Caco-2 (cell line): ENCODE results near the gene ZNF787. TPM values are rescaled to one million over a fixed set of nuclear protein-coding genes. Genes with fewer than 3 reads are reported as not detected.

Source experiments
- BruUV-seq: library from RNA; stranded (reverse); fragments of 400-500 nt; replicated peaks from 2 replicates; lab custom pipeline; 2021; lab: Mats Ljungman, UMichigan
- CTCF ChIA-PET: fragments of 300-600 bp; sonication (Branson Sonifier 250); formaldehyde crosslinking; loops from one replicate; lab custom pipeline; 2022; ENCODE audit warnings: antibody characterized with exemption; lab: Charles Lee
- POLR2A ChIA-PET: fragments of 300-600 bp; sonication (Branson Sonifier 250); formaldehyde crosslinking; loops from one replicate; lab custom pipeline; 2022; ENCODE audit warnings: antibody characterized with exemption; lab: Charles Lee
- DNase-seq, 2 experiments: peaks; one replicate each; pipeline versions ENCODE4 v3.0.0 to v3.0.0-alpha.2; 2020 to 2022
- H3K27me3 ChIP-seq: replicated peaks from 2 replicates; pipeline ENCODE4 v1.6.0; 2011; ENCODE audit warnings: low read length; ENCODE audit not compliant: control insufficient read depth, insufficient read depth
- H3K36me3 ChIP-seq: 2 replicates; pipeline ENCODE4 v1.5.1; 2011; ENCODE audit warnings: low read length; ENCODE audit not compliant: control insufficient read depth, insufficient read depth
- H3K4me1 ChIP-seq: fragments of 250-450 bp; sonication (Bioruptor Pico); 2 replicates; pipeline ENCODE4 v1.5.1; 2020; ENCODE audit warnings: mild to moderate bottlenecking
- H3K4me3 ChIP-seq: 2 replicates; pipeline ENCODE4 v1.5.1; 2011; ENCODE audit warnings: low read depth, mild to moderate bottlenecking, control low read depth, low read length
- H3K9me3 ChIP-seq: fragments of 250-450 bp; sonication (Bioruptor Pico); 2 replicates; pipeline ENCODE4 v1.5.1; 2020; ENCODE audit warnings: mild to moderate bottlenecking, moderate library complexity
- H3K27ac Mint-ChIP-seq: one replicate; pipeline ENCODE4 v1.8.0; 2022; ENCODE audit warnings: mixed read lengths; ENCODE audit not compliant: unreplicated experiment
- H3K27me3 Mint-ChIP-seq: one replicate; pipeline ENCODE4 v1.8.0; 2022; ENCODE audit warnings: mixed read lengths; ENCODE audit not compliant: insufficient read depth, unreplicated experiment
- H3K36me3 Mint-ChIP-seq: one replicate; pipeline ENCODE4 v1.8.0; 2022; ENCODE audit warnings: mild to moderate bottlenecking, mixed read lengths; ENCODE audit not compliant: insufficient read depth, unreplicated experiment
- H3K4me1 Mint-ChIP-seq: one replicate; pipeline ENCODE4 v1.8.0; 2022; ENCODE audit warnings: low read depth, mixed read lengths; ENCODE audit not compliant: unreplicated experiment
- H3K4me3 Mint-ChIP-seq: one replicate; pipeline ENCODE4 v1.8.0; 2022; ENCODE audit warnings: mild to moderate bottlenecking, moderate library complexity, mixed read lengths; ENCODE audit not compliant: unreplicated experiment
- H3K9me3 Mint-ChIP-seq: one replicate; pipeline ENCODE4 v1.8.0; 2022; ENCODE audit warnings: mixed read lengths; ENCODE audit not compliant: unreplicated experiment
- intact Hi-C: fragments of 100-400 bp; cut with micrococcal nuclease; formaldehyde crosslinking; loops from one replicate; pipeline ENCODE4 v1.10.0; 2022; ENCODE audit not compliant: unreplicated experiment
- total RNA-seq: library from RNA; stranded (reverse); gene quantifications from 2 replicates; pipeline ENCODE4 v1.2.3, GENCODE V29; 2022
- TF ChIP-seq, protein P1 (sequence below), 2 experiments: fragments of 200-600 bp in 1 of 2; IDR thresholded peaks; 1 replicate in 1 of 2; 2 replicates in 1 of 2; pipeline versions ENCODE4 v1.5.1 to v1.8.0; 2011 to 2022; ENCODE audit warnings: antibody characterized with exemption in 1 of 2, control low read depth in 1 of 2, inconsistent platforms in 1 of 2, low read depth in 1 of 2, low read length in 1 of 2, mild to moderate bottlenecking in 1 of 2, moderate library complexity in 1 of 2; ENCODE audit not compliant: insufficient read depth in 1 of 2, severe bottlenecking in 1 of 2, unreplicated experiment in 1 of 2

The ZNF787 gene
- total RNA-seq, 1 experiment from 2014 or later: 60.0 TPM

DNA sequence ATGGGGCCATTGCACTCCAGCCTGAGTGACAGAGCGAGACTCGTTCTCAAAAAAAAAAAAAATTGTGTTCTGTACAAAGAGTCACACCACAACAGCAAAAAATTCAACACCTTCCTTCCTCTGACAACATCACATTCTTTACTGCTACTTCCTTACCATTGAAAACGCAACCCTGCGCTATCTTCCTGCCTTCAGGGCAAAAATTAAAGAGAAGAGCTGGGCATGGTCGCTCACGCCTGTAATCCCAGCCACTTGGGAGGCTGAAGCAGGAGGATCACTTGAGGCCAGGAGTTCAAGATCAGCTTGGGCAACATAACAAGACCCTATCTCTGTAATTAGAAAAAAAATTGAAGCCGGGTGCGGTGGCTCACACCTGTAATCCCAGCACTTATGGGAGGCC is 10.6 kb upstream of the ZNF787 start:
- BruUV-seq: no TSS peak
- no peak for DNase-seq
- Mint-ChIP-seq H3K9me3 (peaks cover 6% of the 10 kb centered on the region), H3K4me1 (peaks cover 22% of the 10 kb centered on the region), H3K27me3 (no peaks in the 10 kb centered on the region), H3K36me3 (no peaks in the 10 kb centered on the region), H3K27ac (peak overlapping the region; percentile 88), H3K4me3 (no peak overlapping the region)
- Histone ChIP-seq H3K36me3 (no peaks in the 10 kb centered on the region), H3K4me3 (no peak overlapping the region), H3K27me3 (no peaks in the 10 kb centered on the region), H3K4me1 (peaks cover 18% of the 10 kb centered on the region), H3K9me3 (no peaks in the 10 kb centered on the region)
- ChIA-PET CTCF (no interaction called here), POLR2A (interaction anchor here (0.6 kb wide), 1 partner anchor 1719 kb away, joined by 6 read pairs; no protein-coding TSS in a partner anchor)
- TF ChIP-seq, protein P1, sequence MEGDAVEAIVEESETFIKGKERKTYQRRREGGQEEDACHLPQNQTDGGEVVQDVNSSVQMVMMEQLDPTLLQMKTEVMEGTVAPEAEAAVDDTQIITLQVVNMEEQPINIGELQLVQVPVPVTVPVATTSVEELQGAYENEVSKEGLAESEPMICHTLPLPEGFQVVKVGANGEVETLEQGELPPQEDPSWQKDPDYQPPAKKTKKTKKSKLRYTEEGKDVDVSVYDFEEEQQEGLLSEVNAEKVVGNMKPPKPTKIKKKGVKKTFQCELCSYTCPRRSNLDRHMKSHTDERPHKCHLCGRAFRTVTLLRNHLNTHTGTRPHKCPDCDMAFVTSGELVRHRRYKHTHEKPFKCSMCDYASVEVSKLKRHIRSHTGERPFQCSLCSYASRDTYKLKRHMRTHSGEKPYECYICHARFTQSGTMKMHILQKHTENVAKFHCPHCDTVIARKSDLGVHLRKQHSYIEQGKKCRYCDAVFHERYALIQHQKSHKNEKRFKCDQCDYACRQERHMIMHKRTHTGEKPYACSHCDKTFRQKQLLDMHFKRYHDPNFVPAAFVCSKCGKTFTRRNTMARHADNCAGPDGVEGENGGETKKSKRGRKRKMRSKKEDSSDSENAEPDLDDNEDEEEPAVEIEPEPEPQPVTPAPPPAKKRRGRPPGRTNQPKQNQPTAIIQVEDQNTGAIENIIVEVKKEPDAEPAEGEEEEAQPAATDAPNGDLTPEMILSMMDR (IDR thresholded peaks at IDR 0.05; ENCODE audit: insufficient read depth in 1 of 2, low read depth in 1 of 2, low read length in 1 of 2, severe bottlenecking in 1 of 2, unreplicated experiment in 1 of 2): no peak
- intact Hi-C loops: loop anchor here (1.0 kb wide), 1 partner anchor 9 kb away; no protein-coding TSS in a partner anchor

DNA sequence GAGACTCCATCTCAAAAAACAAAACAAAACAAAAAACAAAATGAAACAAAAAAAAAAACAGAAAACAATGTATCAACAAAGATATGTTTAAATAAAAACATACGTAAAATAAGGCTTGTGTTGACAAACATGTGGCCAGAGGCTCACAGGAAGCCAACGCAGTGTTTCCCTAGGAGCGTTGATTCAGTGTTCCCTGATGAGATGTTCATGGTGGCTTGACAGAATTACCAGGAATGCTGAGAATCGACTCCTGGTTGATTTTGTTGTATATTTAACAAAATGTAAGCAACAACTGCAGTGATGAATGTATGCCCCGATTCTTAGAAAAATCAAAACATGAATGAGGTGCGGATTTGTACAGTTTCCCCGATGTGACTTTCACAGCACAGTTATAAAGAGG is 8.9 kb upstream of the ZNF787 start:
- Histone ChIP-seq H3K4me1 (peaks cover 18% of the 10 kb centered on the region), H3K36me3 (no peaks in the 10 kb centered on the region), H3K4me3 (no peak overlapping the region), H3K27me3 (no peaks in the 10 kb centered on the region), H3K9me3 (no peaks in the 10 kb centered on the region)
- ChIA-PET POLR2A (interaction anchor here (0.7 kb wide), 1 partner anchor 20 kb away, joined by 3 read pairs; no protein-coding TSS in a partner anchor), CTCF (no interaction called here)
- TF ChIP-seq, protein P1 (IDR thresholded peaks at IDR 0.05; ENCODE audit: insufficient read depth in 1 of 2, low read depth in 1 of 2, low read length in 1 of 2, severe bottlenecking in 1 of 2, unreplicated experiment in 1 of 2): no peak
- intact Hi-C loops: no loop called here
- no peak overlapping the region for H3K4me3 Mint-ChIP-seq
- peaks cover 22% of the 10 kb centered on the region for H3K4me1 Mint-ChIP-seq
- BruUV-seq: no TSS peak
- H3K36me3 Mint-ChIP-seq: no peaks in the 10 kb centered on the region
- H3K27ac Mint-ChIP-seq: no peak overlapping the region
- no peaks in the 10 kb centered on the region for H3K27me3 Mint-ChIP-seq
- H3K9me3 Mint-ChIP-seq: peaks cover 6% of the 10 kb centered on the region
- no peak for DNase-seq

DNA sequence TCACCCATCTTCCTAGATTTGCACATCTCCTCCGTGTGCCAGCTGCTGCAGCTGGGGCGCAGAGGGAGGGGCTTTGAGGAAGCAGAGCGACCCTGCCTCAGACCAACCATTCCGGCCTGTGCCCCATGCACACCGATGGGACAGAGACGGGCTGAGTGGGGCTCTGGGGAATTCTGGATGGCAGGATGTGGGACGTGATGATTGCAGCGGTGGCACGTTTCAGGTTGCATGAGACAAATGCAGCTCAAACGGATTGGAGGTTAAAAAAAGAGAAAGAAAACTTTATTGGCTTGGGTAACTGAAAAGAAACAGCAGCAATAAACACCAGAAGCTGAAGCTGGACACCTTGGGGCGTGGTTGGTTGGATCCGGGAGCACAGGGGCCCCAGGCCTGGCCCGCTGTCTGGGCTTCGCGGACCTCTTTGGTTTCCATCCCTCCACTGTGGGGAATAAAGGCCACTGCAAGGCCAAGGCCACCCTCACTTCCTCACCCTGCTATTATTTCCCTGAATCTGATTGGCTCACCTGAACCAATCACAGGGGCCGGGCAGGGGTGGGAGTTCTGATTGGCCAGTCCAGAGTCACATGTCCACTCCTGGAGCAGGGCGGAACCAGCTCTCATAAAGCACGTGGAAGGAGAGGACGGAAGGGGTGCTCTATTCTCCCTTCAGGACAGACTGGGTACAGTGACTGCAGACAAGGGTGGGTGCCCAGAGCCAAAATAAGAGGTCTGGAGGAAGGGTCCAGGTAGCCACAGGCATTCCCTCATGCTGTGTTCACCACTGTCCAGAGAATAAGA is 6.1 kb upstream of the ZNF787 start:
- DNase-seq: peak in 1 of 2 experiments; percentile 64
- TF ChIP-seq, protein P1 (IDR thresholded peaks at IDR 0.05; ENCODE audit: insufficient read depth in 1 of 2, low read depth in 1 of 2, low read length in 1 of 2, severe bottlenecking in 1 of 2, unreplicated experiment in 1 of 2): no peak
- H3K4me1 Mint-ChIP-seq: peaks cover 7% of the 10 kb centered on the region
- ChIA-PET POLR2A (no interaction called here), CTCF (no interaction called here)
- no peaks in the 10 kb centered on the region for H3K36me3 Mint-ChIP-seq
- no peak overlapping the region for H3K4me3 Mint-ChIP-seq
- Histone ChIP-seq H3K36me3 (no peaks in the 10 kb centered on the region), H3K4me3 (no peak overlapping the region), H3K9me3 (no peaks in the 10 kb centered on the region), H3K4me1 (peaks cover 6% of the 10 kb centered on the region), H3K27me3 (no peaks in the 10 kb centered on the region)
- H3K9me3 Mint-ChIP-seq: peaks cover 6% of the 10 kb centered on the region
- no peaks in the 10 kb centered on the region for H3K27me3 Mint-ChIP-seq
- intact Hi-C loops: no loop called here
- H3K27ac Mint-ChIP-seq: no peak overlapping the region
- BruUV-seq: no TSS peak
